Measurements from ENCODE around the gene SART3. TPM values are rescaled to one million over a fixed set of nuclear protein-coding genes. Genes with fewer than 3 reads are reported as not detected.

Gene SART3
- total RNA-seq, 2 experiments from 2014 or later = 81.2 to 99.7 TPM

DNA sequence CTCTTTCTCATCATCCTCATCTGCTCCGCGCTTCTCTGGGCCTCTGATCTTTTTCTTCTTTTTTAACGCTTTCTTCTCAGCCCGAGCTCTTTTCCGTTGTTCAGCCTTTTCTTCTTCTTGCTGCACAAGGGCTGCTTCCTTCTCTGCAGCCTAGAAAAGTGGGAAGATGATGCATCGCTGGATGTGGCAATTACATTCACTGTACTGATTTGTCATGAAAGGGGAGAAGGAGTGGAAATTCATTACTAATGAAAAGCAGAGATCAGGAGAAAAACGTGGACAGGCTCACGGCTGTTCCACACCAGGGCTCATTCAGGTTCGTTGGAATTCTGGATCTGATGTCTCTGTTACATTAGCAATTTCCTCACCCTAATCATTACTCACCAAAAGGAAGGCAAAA lies 30.8 kb downstream of the SART3 start:
- no peaks in the 10 kb centered on the region for H3K27me3 Mint-ChIP-seq
- ATAC-seq (no peak), DNase-seq (no peak)
- CTCF ChIA-PET = interaction anchor here (1.4 kb wide), 1 partner anchor 27 kb away, joined by 3 read pairs; no protein-coding TSS in a partner anchor
- peaks cover 49% of the 10 kb centered on the region for H3K36me3 Mint-ChIP-seq
- no peak overlapping the region for H3K27ac Mint-ChIP-seq
- no peaks in the 10 kb centered on the region for H3K9me3 Mint-ChIP-seq (ENCODE audit: low read depth)
- H3K4me3 Mint-ChIP-seq = no peak overlapping the region
- peaks cover 9% of the 10 kb centered on the region for H3K4me1 Mint-ChIP-seq

DNA sequence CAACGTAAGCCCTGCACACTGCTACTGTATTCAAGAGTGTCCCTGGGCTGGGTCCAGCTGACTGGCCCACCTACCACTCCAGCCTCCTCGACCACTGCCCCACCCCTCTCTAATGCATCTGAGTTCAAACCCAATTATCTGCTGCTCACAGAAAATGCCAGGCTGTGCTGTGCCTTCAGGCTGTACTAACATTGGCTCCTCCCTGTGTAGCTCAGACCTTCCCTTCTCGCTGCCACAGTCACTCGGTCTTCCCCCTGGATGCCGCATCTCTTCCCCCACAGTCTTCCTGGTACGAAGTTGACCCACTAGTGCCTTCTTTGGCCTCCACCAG lies 33.8 kb downstream of the SART3 start:
- Mint-ChIP-seq H3K4me3 (no peak overlapping the region), H3K4me1 (peaks cover 9% of the 10 kb centered on the region), H3K27ac (no peak overlapping the region), H3K36me3 (peaks cover 59% of the 10 kb centered on the region), H3K9me3 (ENCODE audit: low read depth) (no peaks in the 10 kb centered on the region), H3K27me3 (no peaks in the 10 kb centered on the region)
- DNase-seq = no peak
- no peak for ATAC-seq
- CTCF ChIA-PET = interaction anchor here (1.3 kb wide), 1 partner anchor 15 kb away, joined by 5 read pairs; no protein-coding TSS in a partner anchor

DNA sequence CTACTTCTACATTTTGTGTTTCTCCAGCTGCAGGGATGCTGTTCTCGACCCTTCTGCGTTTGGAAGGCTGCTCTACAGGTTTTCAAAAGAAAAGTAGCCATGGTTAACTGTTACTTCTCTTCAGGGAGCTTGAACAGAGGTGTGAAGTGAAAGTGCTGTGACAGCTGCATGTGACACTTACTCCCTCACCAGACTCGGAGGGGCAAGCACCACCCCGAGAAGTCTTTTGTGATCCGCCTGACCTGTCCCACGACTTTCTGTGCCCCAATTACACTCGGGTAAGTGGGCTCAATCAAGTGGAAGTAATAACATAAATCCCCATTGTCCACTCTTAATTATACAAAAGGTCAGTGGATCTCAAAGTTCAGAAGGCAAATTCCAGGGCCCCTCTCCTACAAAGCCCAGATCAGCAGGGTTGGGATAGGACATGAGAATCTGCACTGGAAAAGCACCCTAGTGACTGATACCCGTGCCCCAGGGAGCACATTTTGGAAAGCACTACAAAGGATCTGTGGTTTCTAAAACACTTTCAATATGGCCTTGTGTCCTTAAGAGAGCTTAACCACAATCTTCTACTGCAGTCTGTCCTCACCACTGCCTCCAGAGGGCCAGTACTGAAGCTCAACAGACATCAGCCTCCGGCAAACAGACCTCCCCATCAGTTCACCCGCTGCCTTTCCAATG lies 34.3 kb downstream of the SART3 start:
- Mint-ChIP-seq H3K4me1 (peaks cover 9% of the 10 kb centered on the region), H3K36me3 (peaks cover 64% of the 10 kb centered on the region), H3K27me3 (no peaks in the 10 kb centered on the region), H3K4me3 (no peak overlapping the region), H3K27ac (no peak overlapping the region), H3K9me3 (ENCODE audit: low read depth) (no peaks in the 10 kb centered on the region)
- CTCF ChIA-PET = interaction anchor here (1.3 kb wide), 1 partner anchor 14 kb away, joined by 5 read pairs; no protein-coding TSS in a partner anchor
- no peak for DNase-seq
- ATAC-seq = peak; percentile 39

- H3K9me3 Mint-ChIP-seq (ENCODE audit: low read depth) = no peaks in the 10 kb centered on the region
- peaks cover 9% of the 10 kb centered on the region for H3K4me1 Mint-ChIP-seq
- no peaks in the 10 kb centered on the region for H3K27me3 Mint-ChIP-seq
- peaks cover 65% of the 10 kb centered on the region for H3K36me3 Mint-ChIP-seq
- DNase-seq = no peak
- CTCF ChIA-PET = no interaction called here
- no peak for ATAC-seq
- H3K4me3 Mint-ChIP-seq = no peak overlapping the region
- no peak overlapping the region for H3K27ac Mint-ChIP-seq
Measured at GRCh38 chr12:108525681-108526080, 35.3 kb downstream of the SART3 start.

- H3K27ac Mint-ChIP-seq = no peak overlapping the region
- peaks cover 62% of the 10 kb centered on the region for H3K36me3 Mint-ChIP-seq
- no peak for ATAC-seq
- no peak overlapping the region for H3K4me3 Mint-ChIP-seq
- no peak for DNase-seq
- H3K4me1 Mint-ChIP-seq = peaks cover 8% of the 10 kb centered on the region
- no peaks in the 10 kb centered on the region for H3K9me3 Mint-ChIP-seq (ENCODE audit: low read depth)
- H3K27me3 Mint-ChIP-seq = no peaks in the 10 kb centered on the region
- CTCF ChIA-PET = no interaction called here
Measured at GRCh38 chr12:108523365-108523764, 37.6 kb downstream of the SART3 start.

- CTCF ChIA-PET = interaction anchor here (0.6 to 0.9 kb wide), 4 partner anchors 21 to 99 kb away, joined by 3 to 4 read pairs (median 4); no protein-coding TSS in a partner anchor
- Mint-ChIP-seq H3K27me3 (no peaks in the 10 kb centered on the region), H3K27ac (no peak overlapping the region), H3K4me1 (peaks cover 12% of the 10 kb centered on the region), H3K36me3 (peaks cover 40% of the 10 kb centered on the region), H3K4me3 (no peak overlapping the region), H3K9me3 (ENCODE audit: low read depth) (no peaks in the 10 kb centered on the region)
- DNase-seq = no peak
- ATAC-seq = no peak
Measured at GRCh38 chr12:108519558-108519957, 41.4 kb downstream of the SART3 start.

DNA sequence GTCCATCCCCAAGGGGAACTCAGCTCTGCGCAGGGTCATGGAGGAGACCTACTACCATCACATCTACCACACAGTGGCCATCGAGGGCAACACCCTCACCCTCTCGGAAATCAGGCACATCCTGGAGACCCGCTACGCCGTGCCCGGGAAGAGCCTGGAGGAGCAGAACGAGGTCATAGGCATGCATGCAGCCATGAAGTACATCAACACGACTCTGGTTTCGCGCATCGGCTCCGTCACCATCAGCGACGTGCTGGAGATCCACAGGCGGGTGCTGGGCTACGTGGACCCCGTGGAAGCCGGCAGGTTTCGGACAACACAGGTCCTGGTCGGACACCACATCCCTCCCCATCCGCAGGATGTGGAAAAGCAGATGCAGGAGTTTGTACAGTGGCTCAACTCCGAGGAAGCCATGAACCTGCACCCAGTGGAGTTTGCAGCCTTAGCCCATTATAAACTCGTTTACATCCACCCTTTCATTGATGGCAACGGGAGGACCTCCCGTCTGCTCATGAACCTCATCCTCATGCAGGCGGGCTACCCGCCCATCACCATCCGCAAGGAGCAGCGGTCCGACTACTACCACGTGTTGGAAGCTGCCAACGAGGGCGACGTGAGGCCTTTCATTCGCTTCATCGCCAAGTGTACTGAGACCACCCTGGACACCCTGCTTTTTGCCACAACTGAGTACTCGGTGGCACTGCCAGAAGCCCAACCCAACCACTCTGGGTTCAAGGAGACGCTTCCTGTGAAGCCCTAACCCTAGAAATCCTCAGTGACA lies 42.1 kb downstream of the SART3 start:
- ATAC-seq = no peak
- peaks cover 13% of the 10 kb centered on the region for H3K4me1 Mint-ChIP-seq
- peaks cover 36% of the 10 kb centered on the region for H3K36me3 Mint-ChIP-seq
- no peaks in the 10 kb centered on the region for H3K27me3 Mint-ChIP-seq
- H3K4me3 Mint-ChIP-seq = no peak overlapping the region
- no peak for DNase-seq
- H3K27ac Mint-ChIP-seq = no peak overlapping the region
- CTCF ChIA-PET = interaction anchor here (0.7 to 0.9 kb wide), 2 partner anchors 22 to 62 kb away, joined by 3 to 4 read pairs; no protein-coding TSS in a partner anchor
- H3K9me3 Mint-ChIP-seq (ENCODE audit: low read depth) = no peaks in the 10 kb centered on the region

DNA sequence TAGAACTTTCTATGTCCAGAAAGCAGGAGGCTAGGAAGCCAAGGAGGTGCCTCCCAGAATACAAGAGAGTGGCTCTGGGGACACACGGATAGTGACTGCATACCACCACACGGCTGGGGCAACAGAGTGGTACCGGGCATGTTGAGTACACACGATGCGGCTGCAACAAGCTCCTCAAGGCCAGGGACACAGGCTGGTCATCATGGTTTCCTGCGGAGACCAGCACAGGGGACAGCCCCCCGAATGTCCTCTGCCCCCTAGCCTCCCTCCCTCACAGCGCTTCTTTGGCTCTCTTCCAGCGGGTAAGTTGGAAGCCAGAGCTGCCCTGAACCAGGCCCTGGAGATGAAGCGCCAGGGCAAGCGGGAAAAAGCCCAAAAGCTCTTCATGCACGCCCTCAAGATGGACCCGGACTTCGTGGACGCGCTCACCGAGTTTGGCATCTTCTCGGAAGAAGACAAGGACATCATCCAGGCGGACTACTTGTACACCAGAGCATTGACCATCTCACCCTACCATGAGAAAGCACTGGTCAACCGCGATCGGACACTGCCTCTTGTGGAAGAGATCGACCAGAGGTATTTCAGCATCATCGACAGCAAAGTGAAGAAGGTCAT lies 42.8 kb downstream of the SART3 start:
- Mint-ChIP-seq H3K27ac (no peak overlapping the region), H3K4me3 (no peak overlapping the region), H3K9me3 (ENCODE audit: low read depth) (no peaks in the 10 kb centered on the region), H3K36me3 (peaks cover 33% of the 10 kb centered on the region), H3K27me3 (no peaks in the 10 kb centered on the region), H3K4me1 (peaks cover 17% of the 10 kb centered on the region)
- no peak for ATAC-seq
- DNase-seq = no peak
- CTCF ChIA-PET = no interaction called here

DNA sequence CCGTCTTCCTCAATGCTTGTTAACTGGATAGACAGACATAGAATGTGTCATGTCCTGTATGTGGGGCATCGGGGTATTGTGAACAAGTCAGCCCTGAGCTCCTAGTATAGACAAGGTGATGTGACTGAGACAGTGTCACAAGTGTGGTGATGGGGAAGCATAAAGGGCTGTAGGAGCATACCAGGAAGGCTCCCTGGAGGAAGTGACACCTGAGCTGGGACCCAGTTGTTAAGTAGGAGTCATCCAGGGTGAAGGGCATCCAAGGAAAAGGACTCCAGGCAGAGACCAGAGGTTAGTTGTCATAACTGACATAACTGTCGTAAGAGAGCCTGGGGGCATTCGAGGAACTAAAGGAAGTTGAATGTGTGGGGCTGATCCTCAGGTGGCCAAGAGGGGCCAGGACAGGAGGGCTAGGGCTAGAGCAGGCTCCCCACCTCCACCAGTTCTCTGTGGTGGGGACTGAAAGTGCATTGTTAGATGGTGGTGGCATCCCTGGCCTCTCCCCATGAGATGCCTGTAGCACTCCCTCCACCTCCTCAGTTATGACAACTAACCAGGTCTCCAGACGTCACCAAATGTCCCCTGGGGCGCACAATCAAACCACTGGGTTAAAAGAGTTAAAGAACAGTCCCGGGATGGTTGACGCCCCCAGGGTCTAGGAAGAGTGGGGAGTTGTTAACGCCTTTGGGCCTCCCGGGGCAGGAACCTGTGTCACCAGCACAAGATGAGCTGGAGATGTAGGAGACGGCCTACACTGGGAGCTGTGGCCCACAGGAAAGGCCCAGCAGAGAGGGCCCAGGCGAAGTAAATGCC lies 43.5 kb downstream of the SART3 start:
- Mint-ChIP-seq H3K4me3 (no peak overlapping the region), H3K27me3 (no peaks in the 10 kb centered on the region), H3K4me1 (peaks cover 18% of the 10 kb centered on the region), H3K27ac (no peak overlapping the region), H3K36me3 (peaks cover 30% of the 10 kb centered on the region), H3K9me3 (ENCODE audit: low read depth) (no peaks in the 10 kb centered on the region)
- DNase-seq (no peak), ATAC-seq (no peak)
- CTCF ChIA-PET = no interaction called here

DNA sequence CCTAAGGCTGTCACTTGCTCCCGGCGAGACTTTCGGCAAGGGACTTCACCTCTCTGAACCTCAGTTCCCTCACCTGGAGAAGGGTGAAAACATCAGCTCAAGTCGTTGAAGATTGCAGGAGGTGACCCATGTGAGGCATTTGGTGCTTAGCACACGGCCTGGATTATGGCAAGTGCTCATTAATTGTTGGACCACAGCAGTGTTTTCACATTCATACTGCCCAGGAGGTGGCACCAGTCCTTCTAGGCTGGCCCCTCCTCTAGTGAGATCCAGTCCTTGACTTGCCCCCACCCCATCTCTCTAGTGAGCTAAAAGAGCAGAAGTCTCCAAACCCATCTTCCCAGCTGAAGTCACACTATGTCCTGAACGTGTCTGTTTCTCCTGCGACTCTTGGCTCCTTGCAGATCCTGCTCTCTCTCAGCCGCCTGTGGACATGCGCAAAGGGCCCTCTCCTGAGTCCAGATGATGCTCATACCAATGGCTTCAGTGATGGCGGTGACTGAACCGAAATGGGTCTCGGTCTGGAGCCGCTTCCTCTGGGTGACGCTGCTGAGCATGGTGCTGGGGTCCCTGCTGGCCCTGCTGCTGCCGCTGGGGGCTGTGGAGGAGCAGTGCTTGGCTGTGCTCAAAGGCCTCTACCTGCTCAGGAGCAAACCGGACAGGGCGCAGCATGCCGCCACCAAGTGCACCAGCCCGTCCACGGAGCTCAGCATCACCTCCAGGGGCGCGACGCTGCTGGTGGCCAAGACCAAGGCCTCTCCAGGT lies 44.3 kb downstream of the SART3 start:
- peaks cover 23% of the 10 kb centered on the region for H3K4me1 Mint-ChIP-seq
- no peak for ATAC-seq
- no peaks in the 10 kb centered on the region for H3K9me3 Mint-ChIP-seq (ENCODE audit: low read depth)

DNA sequence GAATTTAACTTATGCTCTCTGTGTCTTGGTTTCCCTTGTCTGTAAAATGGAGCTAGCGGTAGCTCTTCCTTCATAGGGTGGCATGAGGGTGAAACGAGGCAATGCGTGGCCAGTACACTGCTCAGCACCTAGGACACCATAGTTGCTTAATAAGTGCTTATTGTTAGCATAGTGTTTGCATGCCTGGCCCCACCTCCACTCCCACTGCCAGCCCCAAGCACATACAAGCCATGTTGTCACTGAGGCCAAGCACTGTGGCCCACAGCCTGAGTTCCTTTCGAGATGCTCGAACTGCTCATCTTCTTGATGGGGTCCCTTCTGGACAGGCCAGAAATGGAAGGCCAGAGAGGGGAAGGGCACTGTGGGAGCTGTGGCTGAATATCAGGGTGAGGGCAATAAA lies 45.1 kb downstream of the SART3 start:
- no peak for ATAC-seq
- Mint-ChIP-seq H3K4me3 (peak overlapping the region; percentile 87), H3K4me1 (peaks cover 27% of the 10 kb centered on the region), H3K9me3 (ENCODE audit: low read depth) (no peaks in the 10 kb centered on the region), H3K27ac (peak overlapping the region; percentile 85), H3K36me3 (peaks cover 21% of the 10 kb centered on the region), H3K27me3 (no peaks in the 10 kb centered on the region)
- no peak for DNase-seq
- CTCF ChIA-PET = interaction anchor here (1.8 to 2.3 kb wide), 2 partner anchors 45 to 435 kb away, joined by 5 to 8 read pairs; partner anchors contain the start of genes ISCU and SART3

More for the DNA sequence above, 44.3 kb downstream of the SART3 start:
- Mint-ChIP-seq H3K27ac (no peak overlapping the region), H3K27me3 (no peaks in the 10 kb centered on the region), H3K4me3 (peak overlapping the region; percentile 87), H3K36me3 (peaks cover 23% of the 10 kb centered on the region)
- no peak for DNase-seq
- CTCF ChIA-PET = interaction anchor here (1.8 to 2.3 kb wide), 2 partner anchors 45 to 434 kb away, joined by 5 to 8 read pairs; partner anchors contain the start of genes ISCU and SART3

All from activated CD8-positive, alpha-beta memory T cell treated with anti-CD3 and anti-CD28 coated beads, Interleukin-2, amount 10 ng/mL, durations not matched to agents 7 days and 5 days (primary cell).